Hippocampal formation (tissue), 2 donors: ENCODE results near the gene FCN1.

ENCODE experiments used
- DNase-seq, 2 donors: peaks; one replicate each; lab custom pipeline; 2025; lab: John Stamatoyannopoulos, UW

The FCN1 gene

DNA sequence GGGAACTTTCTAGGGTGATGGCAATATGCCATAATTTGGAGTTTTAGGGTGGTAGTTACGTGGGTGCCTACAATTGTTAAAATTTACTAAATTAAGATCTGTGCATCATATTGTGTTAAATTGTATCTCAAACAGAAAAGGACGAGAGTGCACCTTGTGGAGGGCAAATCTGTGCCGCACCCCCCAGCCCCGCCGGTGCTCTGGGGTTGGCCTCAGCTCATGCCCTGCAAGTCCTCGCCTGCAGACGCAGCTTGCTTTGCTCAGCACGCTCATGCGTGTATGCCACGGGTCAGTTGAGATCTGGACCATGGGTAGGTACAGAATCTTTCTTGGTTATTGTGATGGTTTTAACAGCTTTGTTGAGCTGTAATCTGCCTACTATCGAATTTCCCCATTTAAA lies 33.7 kb upstream of the FCN1 start:
- no peak for DNase-seq

- DNase-seq: no peak
Measured at GRCh38 chr9:134950386-134951210, 32.9 kb upstream of the FCN1 start.

DNA sequence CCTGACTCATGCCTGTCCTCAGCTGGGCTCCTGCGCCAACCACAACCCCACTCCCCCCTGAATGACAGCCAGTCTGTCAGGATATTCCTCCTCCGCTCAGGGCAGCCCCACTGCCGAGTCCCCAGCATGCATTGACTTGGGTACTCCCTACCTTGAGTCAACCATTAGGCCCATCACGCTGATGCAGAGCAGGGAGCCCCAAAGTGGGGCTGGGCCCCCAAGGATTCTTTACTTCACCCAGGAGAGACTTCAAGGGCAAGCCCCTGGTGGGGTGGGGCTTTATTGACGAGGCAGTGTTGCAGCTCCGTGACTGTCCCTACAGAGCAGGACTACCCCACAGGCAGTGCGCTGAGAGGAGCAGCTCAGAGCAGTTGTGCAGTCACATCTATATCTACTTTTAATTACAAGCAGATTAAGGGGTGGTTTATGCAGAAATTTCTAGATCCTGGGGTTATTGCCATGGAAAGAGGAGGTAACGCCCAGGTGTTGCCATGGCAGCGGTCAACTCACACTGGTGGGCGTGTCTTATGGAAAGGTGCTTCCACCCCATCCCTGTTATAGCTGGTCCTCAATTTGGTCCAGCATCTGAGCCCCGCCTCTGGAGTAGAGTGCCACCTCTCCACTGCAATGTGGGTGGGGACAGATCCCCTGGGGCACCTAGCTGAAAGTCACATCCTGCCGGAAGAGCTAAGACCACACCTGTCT lies 32.1 kb upstream of the FCN1 start:
- no peak for DNase-seq

- DNase-seq: no peak
Measured at GRCh38 chr9:134948149-134948548, 30.4 kb upstream of the FCN1 start.

DNA sequence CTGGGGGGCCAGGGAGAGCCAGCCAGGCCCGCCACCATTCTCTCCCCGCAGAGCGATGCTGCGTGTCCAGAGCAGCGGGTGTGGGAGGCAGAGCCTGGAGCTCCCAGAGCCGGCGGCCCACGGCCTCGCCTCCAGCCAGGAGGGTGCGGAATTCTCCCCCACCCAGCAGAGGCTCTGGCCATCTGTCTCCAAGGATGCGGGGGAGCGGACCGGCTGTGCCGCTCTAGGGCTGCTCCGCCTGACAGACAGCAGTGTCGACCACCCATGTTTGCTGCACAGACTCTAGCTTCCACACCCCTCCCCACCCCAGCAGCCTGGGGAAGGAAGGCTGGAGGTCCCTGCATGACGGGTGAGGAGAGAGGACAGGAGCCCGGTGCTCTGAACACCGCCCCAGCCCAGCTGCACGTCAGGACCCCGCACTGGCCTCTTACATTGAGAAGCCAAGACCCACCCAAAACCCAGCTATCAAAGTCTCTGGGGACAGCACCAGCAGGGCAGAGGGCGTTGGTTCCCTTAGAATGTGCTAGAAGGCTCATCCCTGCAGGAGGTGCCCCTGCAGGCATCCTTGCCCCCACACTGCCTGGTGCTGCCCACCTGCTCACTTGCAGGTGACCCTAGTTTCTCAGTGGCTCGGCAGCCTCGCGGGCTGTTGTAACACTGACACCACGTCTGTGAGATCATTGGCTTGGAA lies 29.7 kb upstream of the FCN1 start:
- no peak for DNase-seq

- no peak for DNase-seq
Measured at GRCh38 chr9:134946663-134947062, 29.0 kb upstream of the FCN1 start.

DNA sequence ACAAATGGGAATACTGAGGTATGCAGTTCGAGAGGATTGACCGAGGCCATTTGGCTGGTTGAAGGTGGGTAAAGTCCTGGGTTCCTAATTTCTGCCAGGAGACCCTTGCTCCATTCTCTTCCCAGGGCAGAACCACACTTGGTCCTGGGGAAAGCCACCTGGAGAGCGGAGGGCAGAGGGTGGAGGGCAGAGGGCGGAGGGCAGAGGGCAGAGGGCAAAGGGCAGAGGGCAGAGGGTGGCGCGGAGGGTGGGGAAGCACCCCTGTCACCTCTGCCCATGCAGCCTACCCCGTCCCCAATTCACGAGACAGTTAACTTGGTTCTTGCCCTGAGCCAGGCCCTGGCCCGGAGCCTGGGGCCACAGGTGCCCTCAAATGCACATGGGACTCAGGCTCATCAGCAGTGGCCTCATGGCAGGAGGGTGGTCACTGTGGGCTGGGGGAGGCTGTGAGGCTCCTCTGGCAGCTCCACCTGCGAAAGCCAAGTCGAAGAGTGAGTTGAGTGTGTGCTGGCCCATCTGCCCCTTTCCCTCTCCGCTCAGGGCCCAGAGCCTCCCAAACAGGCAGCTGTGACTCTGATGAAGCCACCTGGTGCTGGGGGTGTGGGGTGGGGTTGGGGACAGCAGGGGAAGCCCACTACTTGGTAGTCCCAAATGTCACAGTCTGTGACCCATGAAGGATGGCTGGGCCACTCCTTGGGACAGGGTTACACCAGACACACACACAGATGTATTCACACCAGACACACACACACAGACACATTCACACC lies 28.0 kb upstream of the FCN1 start:
- DNase-seq: no peak

GRCh38 chr9:134944916-134945315 lies 27.2 kb upstream of the FCN1 start:
- no peak for DNase-seq

DNA sequence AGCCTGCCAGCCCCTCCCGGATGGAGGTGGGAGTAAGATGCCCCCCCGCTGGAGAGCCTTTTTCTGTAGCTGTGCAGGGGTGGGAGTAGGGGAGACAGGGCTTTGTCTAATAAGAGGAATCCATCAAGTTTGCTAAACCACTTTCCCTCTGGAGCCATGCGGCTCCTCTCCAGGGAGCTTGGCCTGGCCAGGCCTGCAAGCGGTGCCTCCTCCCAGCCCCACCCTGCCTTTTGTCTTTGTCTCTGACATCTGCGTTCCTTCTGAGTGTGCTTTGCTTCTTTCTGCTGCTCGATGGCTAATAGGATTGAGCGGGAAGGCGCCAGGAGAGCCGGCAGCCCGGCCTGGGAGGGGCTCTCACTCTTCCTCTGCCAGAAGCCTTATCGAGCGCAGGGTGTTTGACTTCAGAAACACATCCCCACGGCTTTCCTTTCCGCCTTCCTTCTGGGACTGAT lies 26.7 kb upstream of the FCN1 start:
- no peak for DNase-seq

- DNase-seq: no peak
Measured at GRCh38 chr9:134943836-134944235, 26.1 kb upstream of the FCN1 start.

DNA sequence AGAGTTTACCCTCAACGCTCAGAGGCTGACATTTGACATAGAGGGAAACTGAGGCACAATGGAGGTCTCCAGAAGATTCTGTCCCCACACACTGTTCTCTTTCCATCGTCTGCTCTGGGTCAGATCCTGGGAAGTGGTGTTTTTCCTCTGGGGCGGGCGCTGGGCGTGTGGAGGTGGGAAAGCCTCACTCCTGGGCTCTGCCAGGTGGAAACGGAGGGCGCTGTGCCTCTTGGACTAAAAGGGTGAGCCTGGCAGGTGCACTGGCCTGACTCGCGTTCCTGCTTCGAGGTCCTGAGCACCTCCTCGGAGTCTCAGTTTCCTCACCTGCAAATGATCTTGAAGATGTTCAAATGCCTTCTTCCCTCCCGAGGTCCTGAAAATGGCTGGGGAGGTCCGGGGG lies 25.7 kb upstream of the FCN1 start:
- no peak for DNase-seq

DNA sequence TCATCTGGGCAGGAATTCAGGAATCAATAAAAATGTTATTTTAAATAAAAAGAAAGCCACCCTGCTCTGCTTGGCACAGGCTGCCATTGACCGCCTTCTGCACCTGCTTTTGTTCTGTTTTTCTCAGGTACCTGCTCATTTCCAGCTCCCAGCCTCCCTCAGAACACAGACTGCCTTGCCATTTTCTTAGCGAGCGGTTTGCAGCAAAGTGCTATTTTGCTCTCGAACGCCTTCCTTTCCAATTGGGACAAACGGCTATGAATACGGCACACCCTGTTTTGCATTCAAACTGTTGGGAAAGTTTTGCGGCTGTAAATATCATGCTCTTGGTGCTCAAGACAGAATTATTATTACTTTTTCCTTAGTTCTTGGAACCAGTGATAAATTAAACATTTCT lies 25.1 kb upstream of the FCN1 start:
- DNase-seq: peak in 1 of 2 donors; percentile 22

GRCh38 chr9:134942011-134942787 lies 24.5 kb upstream of the FCN1 start:
- DNase-seq: no peak

GRCh38 chr9:134940236-134941208 lies 22.8 kb upstream of the FCN1 start:
- DNase-seq: no peak

DNA sequence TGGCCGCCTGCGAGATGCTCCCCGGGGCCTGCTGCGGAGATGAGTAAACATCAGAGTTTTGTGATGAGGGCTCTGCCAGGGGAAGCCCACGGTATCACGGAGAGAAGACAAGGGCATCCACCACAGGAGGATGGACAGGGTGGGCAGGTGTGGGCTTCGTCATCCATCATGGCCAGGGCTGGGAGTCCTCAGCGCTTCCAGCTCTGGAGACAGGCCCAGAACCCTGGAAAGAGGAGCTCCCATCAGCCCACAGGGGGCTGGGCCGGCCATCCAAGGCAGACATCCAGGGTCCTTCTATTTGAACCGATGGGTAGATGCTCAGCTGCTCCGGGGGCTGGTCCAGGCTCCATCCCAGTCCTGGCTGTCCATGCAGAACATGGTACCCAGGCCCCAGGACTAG lies 22.1 kb upstream of the FCN1 start:
- no peak for DNase-seq

- DNase-seq: no peak
Measured at GRCh38 chr9:134939080-134939733, 21.5 kb upstream of the FCN1 start.

DNA sequence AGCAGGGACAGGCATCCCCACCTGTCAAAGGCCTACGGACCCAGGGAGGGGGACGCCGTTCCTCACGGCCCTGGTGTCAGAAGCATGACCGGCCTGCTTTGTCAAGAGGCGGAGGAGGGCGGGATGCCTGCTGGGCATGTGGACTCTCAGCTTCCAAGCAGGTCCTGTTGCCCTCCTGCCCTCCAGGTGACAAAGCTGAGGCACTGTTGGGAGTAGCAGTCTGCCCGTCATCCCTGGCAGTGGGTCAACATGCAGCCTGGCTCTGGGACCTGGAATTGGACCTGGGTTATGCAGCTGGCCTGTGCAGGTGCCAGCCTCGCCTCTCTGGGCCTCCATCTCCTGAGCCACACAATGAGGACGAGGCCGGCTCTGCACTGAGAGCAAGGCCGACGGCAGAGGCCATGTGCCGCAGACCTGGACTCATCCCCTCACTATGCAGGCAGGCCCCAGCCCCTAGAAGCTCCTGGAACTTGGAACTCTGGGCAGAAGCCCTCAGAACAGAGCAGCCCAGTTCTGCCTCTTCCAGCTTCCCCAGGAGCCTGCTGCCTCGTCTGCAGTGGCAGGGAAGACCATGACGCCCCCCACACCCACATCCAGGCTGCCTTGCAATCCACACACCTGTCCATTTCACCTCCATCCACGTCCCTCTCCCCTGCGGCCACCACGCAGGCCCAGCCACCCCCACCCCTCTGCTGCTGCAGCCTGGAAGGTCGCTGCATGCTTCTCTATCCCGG lies 20.8 kb upstream of the FCN1 start:
- DNase-seq: no peak

DNA sequence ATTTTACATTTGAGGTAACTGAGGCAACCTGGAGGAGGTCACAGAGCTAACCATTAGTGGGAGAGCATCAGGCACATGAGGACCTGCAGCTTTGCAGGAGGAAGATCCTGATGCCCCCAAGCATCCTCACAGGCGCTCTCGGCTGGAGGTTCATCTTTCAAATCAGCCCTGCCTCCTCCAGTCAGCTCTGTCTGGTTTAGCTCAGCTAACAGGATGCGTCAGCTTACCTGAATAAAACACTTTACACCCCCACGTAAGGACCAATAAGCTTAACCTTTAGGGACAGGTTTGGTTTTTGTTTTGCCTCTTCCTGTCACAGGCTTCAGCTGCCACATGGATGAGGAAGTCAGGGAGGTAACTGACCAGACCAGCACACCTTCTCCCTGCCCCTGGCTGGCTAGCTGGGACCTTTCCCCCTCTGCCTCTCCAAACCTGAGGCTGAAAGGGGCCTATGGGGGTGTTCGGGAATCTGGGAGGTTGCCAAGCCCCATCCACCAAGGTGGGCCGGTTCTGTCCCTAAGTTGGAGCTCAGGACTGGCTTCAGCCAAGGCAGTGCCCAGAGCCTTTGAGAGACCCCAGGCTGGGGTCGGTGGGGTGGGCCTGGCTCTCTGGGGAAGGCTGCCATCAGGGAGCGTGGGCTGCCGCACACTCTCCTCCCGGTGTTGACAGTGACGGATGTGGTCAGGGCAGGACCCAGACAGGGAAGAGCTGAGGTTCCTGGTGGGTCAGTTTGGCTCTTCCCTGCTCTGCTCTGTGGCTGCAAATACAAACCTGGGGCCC lies 20.0 kb upstream of the FCN1 start:
- DNase-seq: no peak
